Measurements from ENCODE around the gene C10orf67.

GRCh38 chr10:23341004-23341403, 3.6 kb downstream of the C10orf67 start:
- TF ChIP-seq CTCF (IDR thresholded peaks at IDR 0.05) (no peak), POLR2AphosphoS5 (IDR thresholded peaks at IDR 0.05) (no peak), POLR2A (IDR thresholded peaks at IDR 0.05) (no peak)
